ENCODE results near the gene KRT4.

Gene KRT4

GRCh38 chr12:52806821-52807543, 6.9 kb downstream of the KRT4 start:
- no peak overlapping the region for H3K4me3 Mint-ChIP-seq
- H3K9me3 Mint-ChIP-seq = no peaks in the 10 kb centered on the region
- no peaks in the 10 kb centered on the region for H3K36me3 Mint-ChIP-seq (ENCODE audit: insufficient read depth)
- ATAC-seq (replicated peaks; ENCODE audit: extremely low read depth, poor library complexity, severe bottlenecking) (no peak), DNase-seq (ENCODE audit: low spot score in 2 of 2) (no peak)
- no peaks in the 10 kb centered on the region for H3K4me1 Mint-ChIP-seq
- peaks cover 20% of the 10 kb centered on the region for H3K27me3 Mint-ChIP-seq
- H3K27ac Mint-ChIP-seq (ENCODE audit: low read depth) = no peak overlapping the region

GRCh38 chr12:52806169-52806811, 7.6 kb downstream of the KRT4 start:
- Mint-ChIP-seq H3K27ac (ENCODE audit: low read depth) (no peak overlapping the region), H3K9me3 (no peaks in the 10 kb centered on the region), H3K4me1 (no peaks in the 10 kb centered on the region), H3K36me3 (ENCODE audit: insufficient read depth) (no peaks in the 10 kb centered on the region), H3K4me3 (no peak overlapping the region), H3K27me3 (peaks cover 20% of the 10 kb centered on the region)
- ATAC-seq (replicated peaks; ENCODE audit: extremely low read depth, poor library complexity, severe bottlenecking) = no peak
- no peak for DNase-seq (ENCODE audit: low spot score in 2 of 2)

- H3K9me3 Mint-ChIP-seq = no peaks in the 10 kb centered on the region
- peaks cover 20% of the 10 kb centered on the region for H3K27me3 Mint-ChIP-seq
- H3K27ac Mint-ChIP-seq (ENCODE audit: low read depth) = no peak overlapping the region
- ATAC-seq (replicated peaks; ENCODE audit: extremely low read depth, poor library complexity, severe bottlenecking) (no peak), DNase-seq (ENCODE audit: low spot score in 2 of 2) (no peak)
- H3K36me3 Mint-ChIP-seq (ENCODE audit: insufficient read depth) = no peaks in the 10 kb centered on the region
- H3K4me1 Mint-ChIP-seq = no peaks in the 10 kb centered on the region
- no peak overlapping the region for H3K4me3 Mint-ChIP-seq
These were observed 8.2 kb downstream of the KRT4 start for GRCh38 chr12:52805739-52806138.

GRCh38 chr12:52805000-52805399, 8.9 kb downstream of the KRT4 start:
- H3K27me3 Mint-ChIP-seq = peaks cover 20% of the 10 kb centered on the region
- ATAC-seq (replicated peaks; ENCODE audit: extremely low read depth, poor library complexity, severe bottlenecking) (no peak), DNase-seq (ENCODE audit: low spot score in 2 of 2) (no peak)
- H3K36me3 Mint-ChIP-seq (ENCODE audit: insufficient read depth) = no peaks in the 10 kb centered on the region
- H3K4me3 Mint-ChIP-seq = no peak overlapping the region
- no peaks in the 10 kb centered on the region for H3K9me3 Mint-ChIP-seq
- H3K27ac Mint-ChIP-seq (ENCODE audit: low read depth) = no peak overlapping the region
- no peaks in the 10 kb centered on the region for H3K4me1 Mint-ChIP-seq

GRCh38 chr12:52802442-52802841, 11.5 kb downstream of the KRT4 start:
- H3K4me3 Mint-ChIP-seq = no peak overlapping the region
- no peak for DNase-seq (ENCODE audit: low spot score in 2 of 2)

GRCh38 chr12:52801773-52802172, 12.1 kb downstream of the KRT4 start:
- H3K27me3 Mint-ChIP-seq = no peaks in the 10 kb centered on the region
- H3K9me3 Mint-ChIP-seq = no peaks in the 10 kb centered on the region
- ATAC-seq (replicated peaks; ENCODE audit: extremely low read depth, poor library complexity, severe bottlenecking) (no peak), DNase-seq (ENCODE audit: low spot score in 2 of 2) (no peak)
- no peaks in the 10 kb centered on the region for H3K36me3 Mint-ChIP-seq (ENCODE audit: insufficient read depth)
- no peak overlapping the region for H3K4me3 Mint-ChIP-seq
- H3K27ac Mint-ChIP-seq (ENCODE audit: low read depth) = no peak overlapping the region
- H3K4me1 Mint-ChIP-seq = no peaks in the 10 kb centered on the region

More at GRCh38 chr12:52802442-52802841, 11.5 kb downstream of the KRT4 start:
- Mint-ChIP-seq H3K4me1 (no peaks in the 10 kb centered on the region), H3K9me3 (no peaks in the 10 kb centered on the region), H3K36me3 (ENCODE audit: insufficient read depth) (no peaks in the 10 kb centered on the region), H3K27ac (ENCODE audit: low read depth) (no peak overlapping the region), H3K27me3 (peaks cover 4% of the 10 kb centered on the region)
- no peak for ATAC-seq (replicated peaks; ENCODE audit: extremely low read depth, poor library complexity, severe bottlenecking)

GRCh38 chr12:52800259-52800917, 13.5 kb downstream of the KRT4 start:
- no peak for DNase-seq (ENCODE audit: low spot score in 2 of 2)
- Mint-ChIP-seq H3K36me3 (ENCODE audit: insufficient read depth) (no peaks in the 10 kb centered on the region), H3K9me3 (no peaks in the 10 kb centered on the region), H3K27me3 (no peaks in the 10 kb centered on the region), H3K4me3 (no peak overlapping the region), H3K4me1 (no peaks in the 10 kb centered on the region), H3K27ac (ENCODE audit: low read depth) (no peak overlapping the region)
- ATAC-seq (replicated peaks; ENCODE audit: extremely low read depth, poor library complexity, severe bottlenecking) = no peak

GRCh38 chr12:52799505-52800211, 14.3 kb downstream of the KRT4 start:
- DNase-seq (ENCODE audit: low spot score in 2 of 2) (no peak), ATAC-seq (replicated peaks; ENCODE audit: extremely low read depth, poor library complexity, severe bottlenecking) (no peak)
- Mint-ChIP-seq H3K4me3 (no peak overlapping the region), H3K36me3 (ENCODE audit: insufficient read depth) (no peaks in the 10 kb centered on the region), H3K27me3 (no peaks in the 10 kb centered on the region), H3K27ac (ENCODE audit: low read depth) (no peak overlapping the region), H3K9me3 (no peaks in the 10 kb centered on the region), H3K4me1 (no peaks in the 10 kb centered on the region)

- Mint-ChIP-seq H3K36me3 (ENCODE audit: insufficient read depth) (no peaks in the 10 kb centered on the region), H3K4me1 (no peaks in the 10 kb centered on the region), H3K9me3 (no peaks in the 10 kb centered on the region), H3K4me3 (no peak overlapping the region), H3K27me3 (peaks cover 4% of the 10 kb centered on the region), H3K27ac (ENCODE audit: low read depth) (no peak overlapping the region)
- DNase-seq (ENCODE audit: low spot score in 2 of 2) = no peak
- ATAC-seq (replicated peaks; ENCODE audit: extremely low read depth, poor library complexity, severe bottlenecking) = no peak
These were observed 15.0 kb downstream of the KRT4 start for GRCh38 chr12:52798671-52799504.

- Mint-ChIP-seq H3K9me3 (no peaks in the 10 kb centered on the region), H3K27me3 (peaks cover 11% of the 10 kb centered on the region), H3K4me1 (no peaks in the 10 kb centered on the region), H3K27ac (ENCODE audit: low read depth) (no peak overlapping the region), H3K36me3 (ENCODE audit: insufficient read depth) (no peaks in the 10 kb centered on the region), H3K4me3 (no peak overlapping the region)
- DNase-seq (ENCODE audit: low spot score in 2 of 2) (no peak), ATAC-seq (replicated peaks; ENCODE audit: extremely low read depth, poor library complexity, severe bottlenecking) (no peak)
These were observed 15.8 kb downstream of the KRT4 start for GRCh38 chr12:52798003-52798670.

- H3K9me3 Mint-ChIP-seq = no peaks in the 10 kb centered on the region
- no peak for ATAC-seq (replicated peaks; ENCODE audit: extremely low read depth, poor library complexity, severe bottlenecking)
- peaks cover 11% of the 10 kb centered on the region for H3K27me3 Mint-ChIP-seq
- no peaks in the 10 kb centered on the region for H3K36me3 Mint-ChIP-seq (ENCODE audit: insufficient read depth)
- no peak overlapping the region for H3K4me3 Mint-ChIP-seq
- no peak overlapping the region for H3K27ac Mint-ChIP-seq (ENCODE audit: low read depth)
- no peak for DNase-seq (ENCODE audit: low spot score in 2 of 2)
- H3K4me1 Mint-ChIP-seq = no peaks in the 10 kb centered on the region
These were observed 16.4 kb downstream of the KRT4 start for GRCh38 chr12:52797529-52797894.

Data from central memory CD8-positive, alpha-beta T cell (primary cell).